Measurements from ENCODE around the gene HOXD4.

Gene HOXD4

DNA sequence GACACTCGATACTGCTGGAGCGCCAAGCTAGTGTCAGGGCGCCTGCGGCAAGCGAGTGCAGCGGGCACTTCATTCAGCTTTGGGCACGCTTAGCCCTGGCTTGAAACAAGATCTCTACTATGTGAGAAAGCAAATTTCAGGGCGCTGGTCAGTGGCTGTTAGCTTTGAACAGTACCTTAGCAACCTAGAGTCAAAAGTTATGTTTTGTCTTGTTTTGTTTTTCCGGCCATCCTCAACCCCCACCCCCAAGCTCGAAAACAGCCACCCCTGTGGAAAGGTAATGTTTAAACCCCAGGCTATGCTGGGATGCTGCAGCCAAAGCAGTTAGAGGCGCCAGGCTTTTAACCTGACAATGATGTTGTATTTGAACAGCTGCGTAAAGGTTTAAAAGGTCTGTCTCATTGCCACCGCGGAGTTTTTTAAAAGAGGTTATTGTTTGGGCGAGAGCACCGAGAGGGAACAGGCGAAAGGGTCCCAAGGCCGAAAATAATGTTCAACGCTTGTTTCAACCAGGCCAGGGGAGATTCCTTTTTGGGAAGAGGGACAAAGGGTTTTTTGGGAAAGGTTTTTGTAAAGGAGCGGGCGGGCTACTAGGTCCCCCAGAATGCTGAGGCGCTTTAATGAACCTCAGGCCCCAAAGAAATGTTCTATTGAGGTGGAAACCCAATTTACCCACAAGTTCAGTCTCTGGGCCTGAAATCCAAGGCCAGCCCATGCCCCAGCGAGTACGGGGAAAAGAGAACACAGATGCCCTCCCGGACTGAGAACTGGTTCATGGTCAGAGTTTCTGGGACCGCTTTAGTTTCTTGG, 37.0 kb upstream of the HOXD4 start:
- DNase-seq = no peak

DNA sequence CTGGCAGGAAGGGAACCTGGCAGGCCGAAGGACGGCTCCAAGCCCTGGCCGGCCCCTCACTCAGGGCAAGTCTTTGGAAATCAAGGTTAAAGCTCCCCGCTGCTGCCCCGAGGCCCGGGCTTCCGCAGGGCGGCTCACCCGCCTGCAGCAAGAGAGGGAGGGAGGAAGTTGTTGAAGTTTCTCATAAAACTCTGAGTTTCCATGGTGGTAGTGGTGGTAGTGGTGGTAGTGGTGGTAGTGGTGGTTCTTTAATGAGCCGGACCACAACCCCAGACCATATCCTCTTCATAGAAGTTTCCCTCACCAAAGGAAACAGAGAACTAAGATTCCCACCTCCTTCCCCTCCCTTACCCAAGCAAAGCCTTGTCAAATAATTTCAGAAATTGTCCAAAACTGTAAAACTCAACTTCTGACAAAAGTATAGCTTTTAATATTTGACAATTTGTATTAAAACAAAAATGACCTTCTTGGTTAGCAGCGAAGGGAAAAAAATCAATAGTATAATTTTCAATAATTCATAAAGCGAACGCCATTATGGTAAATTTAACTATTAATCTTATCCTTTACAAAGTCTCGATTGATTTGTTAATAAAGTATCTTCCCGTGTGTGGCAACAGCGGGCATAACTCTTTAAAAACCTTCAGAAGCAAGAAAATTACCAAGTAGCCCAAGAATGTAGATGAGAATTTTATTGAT, 36.3 kb upstream of the HOXD4 start:
- DNase-seq = no peak

DNA sequence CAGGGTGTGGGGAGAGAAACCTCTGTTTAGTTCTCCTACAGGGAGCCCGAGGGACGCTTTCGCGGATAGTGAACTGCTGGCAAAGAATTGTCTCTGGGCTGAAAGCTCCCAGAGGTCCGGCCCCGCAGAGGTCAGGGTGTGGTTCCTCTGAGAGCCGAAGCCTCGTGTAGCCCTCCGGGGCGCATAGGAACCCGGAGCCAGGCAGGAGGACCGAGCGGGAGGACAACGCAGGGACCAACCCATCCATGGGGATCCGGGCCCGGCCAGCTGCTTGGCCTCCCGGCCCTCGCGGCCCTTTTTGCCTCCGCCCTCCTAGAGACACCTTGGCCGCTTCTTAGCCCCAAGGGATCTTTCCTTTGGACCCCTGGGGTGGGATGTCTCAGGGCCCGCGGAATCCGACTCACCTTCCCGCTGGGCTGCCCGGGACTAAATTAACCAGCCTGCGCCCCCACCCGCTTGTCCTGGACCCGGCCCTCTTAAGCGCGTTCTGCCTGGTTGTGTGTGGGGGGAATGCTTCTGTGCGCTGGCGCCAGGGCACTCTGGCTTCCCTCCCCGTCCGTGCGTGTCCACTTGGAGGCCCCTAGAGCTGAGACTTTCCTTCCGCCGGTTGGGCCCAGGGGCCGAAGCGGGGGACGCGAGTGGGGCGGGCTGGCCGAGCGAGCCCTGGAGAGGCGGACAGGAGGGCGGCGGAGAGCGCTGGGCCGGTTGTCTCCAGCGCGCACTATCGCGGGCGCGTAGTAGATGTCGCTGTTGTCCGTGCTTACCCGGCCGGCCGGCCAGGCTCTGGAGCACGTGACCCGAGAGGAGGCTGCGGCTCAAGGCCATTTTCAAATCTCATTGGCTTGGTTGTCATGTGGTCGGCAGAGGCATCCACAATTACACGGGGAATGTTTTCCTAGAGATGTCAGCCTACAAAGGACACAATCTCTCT, 35.2 kb upstream of the HOXD4 start, which contains the start of gene HOXD10:
Gene HOXD10 (plus strand): TSS at position 896 of the 931 bp plus-strand sequence. CDS start 56 bp downstream, outside the sequence.
- no peak for DNase-seq

DNA sequence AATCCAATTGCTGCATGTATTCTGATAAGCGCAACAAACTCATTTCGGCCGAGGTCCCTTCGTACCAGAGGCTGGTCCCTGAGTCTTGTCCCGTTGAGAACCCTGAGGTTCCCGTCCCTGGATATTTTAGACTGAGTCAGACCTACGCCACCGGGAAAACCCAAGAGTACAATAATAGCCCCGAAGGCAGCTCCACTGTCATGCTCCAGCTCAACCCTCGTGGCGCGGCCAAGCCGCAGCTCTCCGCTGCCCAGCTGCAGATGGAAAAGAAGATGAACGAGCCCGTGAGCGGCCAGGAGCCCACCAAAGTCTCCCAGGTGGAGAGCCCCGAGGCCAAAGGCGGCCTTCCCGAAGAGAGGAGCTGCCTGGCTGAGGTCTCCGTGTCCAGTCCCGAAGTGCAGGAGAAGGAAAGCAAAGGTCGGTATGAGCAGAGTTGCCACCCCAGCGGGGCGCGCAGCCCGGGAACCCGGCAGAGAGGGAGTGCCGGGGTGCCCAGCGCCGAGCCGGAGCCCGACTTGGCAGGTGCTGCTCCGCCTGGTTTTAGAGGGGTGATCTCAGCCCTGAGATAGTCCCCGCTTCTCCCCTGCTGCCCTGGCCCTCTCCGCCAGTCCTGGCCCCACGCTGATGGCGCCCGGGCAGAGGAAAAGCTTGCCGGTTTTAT, 34.1 kb upstream of the HOXD4 start:
- no peak for DNase-seq

DNA sequence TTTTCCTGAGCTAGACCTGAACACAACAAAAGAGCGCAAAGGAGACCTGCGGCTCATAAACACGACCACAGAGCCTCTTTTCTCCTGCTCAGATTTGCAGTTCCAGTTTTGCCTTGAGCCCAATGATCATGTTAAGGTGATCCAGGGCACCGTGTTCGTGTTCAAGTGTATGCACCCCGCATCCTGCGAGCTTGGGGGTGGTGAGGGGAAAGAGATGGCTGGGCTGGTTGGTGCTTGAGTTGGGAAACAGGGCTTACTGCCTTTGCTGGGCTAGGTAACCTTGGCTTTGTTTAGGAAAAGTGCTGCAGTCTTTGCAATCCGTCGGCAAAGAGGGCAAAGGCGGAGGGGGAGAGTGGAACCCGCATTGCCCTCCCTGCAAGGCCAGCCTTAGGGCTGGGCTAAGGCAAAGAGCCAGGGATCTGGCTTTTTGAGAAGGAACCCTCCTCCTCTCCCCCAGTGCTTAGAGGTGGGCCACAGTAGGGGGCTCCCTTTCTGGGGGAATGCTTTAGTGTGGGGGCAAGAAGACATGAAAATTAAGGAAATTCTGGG, 33.5 kb upstream of the HOXD4 start:
- DNase-seq = no peak

DNA sequence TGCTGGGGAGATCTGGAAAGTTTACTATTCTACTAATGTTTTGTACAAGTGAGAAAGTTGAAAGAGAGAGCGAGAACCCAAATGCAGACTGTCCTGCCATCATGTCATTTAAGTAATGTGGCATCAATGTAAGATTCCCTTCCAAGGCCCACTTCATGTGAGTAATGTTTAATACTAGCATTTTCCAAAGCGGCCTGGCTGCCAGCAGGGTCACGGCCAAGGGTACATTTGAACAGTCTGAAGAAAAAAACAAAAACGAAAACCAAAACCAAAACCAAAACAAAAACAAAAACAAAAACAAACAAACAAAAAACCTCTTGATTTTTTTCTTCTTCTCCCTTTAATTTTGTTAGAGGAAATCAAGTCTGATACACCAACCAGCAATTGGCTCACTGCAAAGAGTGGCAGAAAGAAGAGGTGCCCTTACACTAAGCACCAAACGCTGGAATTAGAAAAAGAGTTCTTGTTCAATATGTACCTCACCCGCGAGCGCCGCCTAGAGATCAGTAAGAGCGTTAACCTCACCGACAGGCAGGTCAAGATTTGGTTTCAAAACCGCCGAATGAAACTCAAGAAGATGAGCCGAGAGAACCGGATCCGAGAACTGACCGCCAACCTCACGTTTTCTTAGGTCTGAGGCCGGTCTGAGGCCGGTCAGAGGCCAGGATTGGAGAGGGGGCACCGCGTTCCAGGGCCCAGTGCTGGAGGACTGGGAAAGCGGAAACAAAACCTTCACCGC, 32.6 kb upstream of the HOXD4 start:
- DNase-seq = no peak

DNA sequence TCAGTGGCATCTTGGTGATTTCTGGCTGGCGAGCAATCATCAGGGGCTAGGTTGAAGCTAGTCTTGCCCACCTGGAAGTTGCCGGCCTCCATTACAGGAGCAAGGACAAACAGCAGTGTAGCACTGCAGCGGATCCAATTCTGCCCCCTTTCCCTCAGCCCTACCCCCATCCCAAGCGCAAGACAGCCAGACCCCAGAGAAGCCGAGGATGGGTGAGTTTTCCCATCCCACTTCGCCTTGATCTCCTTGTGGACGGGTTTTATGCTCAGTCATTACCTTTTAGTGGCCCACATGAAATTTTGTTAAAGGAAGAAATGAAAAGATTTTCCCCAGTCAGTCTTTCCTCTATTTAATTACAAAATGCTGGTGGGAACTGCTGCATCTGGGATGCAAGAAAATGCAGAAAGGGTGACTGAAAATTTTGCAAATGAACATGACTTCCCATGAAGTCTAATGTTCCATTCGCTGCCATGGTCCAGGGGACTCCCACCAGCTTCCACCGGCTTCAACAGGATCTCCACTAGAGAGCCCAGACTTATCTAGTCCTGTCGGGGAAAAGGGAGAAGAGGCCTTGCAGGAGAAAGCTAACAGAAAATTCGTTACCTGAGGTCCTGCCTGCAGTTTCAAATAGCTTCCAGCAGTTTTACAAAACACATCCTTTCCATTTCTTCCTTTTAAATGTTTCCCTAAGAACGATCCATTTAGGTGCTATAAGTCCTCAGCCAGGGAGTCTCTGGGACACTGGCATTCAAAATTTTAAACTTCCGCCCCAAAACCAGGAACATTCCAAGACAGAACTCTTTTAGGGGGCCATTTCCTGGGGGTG, 30.8 kb upstream of the HOXD4 start:
- no peak for DNase-seq

DNA sequence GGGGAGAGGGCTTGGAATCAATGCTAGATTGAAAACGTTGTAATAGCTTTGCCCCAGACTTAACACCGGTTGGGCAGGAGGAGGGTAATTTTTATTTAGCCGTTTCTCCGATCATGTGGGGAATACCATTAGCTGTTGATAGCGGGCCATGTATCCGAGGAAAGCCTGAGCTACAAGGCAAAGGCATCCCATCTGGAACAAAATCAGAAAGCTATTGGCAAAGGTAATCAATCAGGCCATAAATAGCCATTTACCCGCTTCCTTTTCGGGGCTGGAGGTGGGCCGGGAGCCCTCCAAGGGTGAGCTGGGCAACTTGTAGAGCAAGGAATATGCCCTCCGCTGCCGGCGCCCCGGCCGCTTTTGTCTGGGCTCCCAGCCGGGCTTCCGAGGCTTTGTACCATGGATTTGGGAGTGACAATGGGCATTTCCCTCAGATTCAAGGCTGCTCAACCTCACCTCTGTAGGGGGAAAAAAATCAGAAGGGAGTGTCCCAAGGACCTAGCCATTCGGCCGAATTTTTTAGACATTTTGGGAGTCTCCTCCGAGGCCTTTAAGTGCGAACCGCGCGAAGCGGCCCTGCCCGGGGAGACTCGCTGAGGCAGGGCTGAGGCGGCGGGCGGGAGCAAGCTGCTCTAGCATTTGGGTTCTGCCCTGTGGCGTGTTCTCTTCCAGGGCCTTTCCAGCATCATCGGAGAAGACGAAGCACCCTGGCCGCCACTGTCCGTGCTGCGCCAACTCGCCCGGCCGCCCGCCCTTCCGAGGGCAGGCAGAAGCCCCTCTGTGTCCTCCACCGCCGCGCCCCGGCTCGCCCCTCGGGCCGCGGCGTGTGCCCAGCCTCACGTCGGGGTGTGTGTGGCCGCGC, 29.9 kb upstream of the HOXD4 start:
- DNase-seq = no peak

DNA sequence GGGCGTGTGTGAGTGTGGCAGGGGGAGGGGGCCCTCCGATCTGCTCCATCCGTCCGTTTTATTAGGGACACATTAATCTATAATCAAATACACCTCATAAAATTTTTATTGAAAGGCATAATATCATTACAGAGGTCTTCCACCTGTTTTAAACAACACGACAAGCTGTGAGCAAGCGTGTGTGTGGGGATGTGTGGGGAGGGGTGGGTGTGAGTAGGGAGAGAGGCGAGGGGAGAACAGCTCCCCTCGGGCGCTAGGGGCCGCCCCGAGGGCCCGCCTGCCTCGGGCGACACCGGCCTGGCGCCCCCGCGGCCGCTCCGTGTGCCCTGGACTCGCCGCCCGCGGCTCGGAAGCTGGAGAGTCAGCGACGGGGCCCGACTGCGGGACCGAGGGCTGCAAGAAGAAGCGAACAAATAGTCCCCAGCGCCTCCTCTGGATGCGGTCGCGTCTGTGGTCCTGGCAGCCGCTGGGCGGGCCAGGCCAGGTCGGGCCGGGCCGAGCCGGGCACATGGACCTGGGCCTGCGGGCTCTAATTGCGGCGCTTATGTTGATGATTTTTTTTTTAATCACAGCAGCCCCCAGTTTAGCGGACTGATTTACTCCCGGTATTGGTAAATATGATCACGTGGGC, 29.2 kb upstream of the HOXD4 start:
- DNase-seq = no peak

DNA sequence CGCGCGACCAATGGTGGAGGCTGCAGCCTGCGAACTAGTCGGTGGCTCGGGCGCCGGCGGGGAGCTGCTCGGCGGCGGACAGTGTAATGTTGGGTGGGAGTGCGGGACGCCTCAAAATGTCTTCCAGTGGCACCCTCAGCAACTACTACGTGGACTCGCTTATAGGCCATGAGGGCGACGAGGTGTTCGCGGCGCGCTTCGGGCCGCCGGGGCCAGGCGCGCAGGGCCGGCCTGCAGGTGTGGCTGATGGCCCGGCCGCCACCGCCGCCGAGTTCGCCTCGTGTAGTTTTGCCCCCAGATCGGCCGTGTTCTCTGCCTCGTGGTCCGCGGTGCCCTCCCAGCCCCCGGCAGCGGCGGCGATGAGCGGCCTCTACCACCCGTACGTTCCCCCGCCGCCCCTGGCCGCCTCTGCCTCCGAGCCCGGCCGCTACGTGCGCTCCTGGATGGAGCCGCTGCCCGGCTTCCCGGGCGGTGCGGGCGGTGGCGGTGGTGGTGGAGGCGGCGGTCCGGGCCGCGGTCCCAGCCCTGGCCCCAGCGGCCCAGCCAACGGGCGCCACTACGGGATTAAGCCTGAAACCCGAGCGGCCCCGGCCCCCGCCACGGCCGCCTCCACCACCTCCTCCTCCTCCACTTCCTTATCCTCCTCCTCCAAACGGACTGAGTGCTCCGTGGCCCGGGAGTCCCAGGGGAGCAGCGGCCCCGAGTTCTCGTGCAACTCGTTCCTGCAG, 28.5 kb upstream of the HOXD4 start, which contains the start of gene HOXD9:
Gene HOXD9 (plus strand): TSS at position 37 of the 728 bp plus-strand sequence. CDS start 50 bp downstream, at position 87.
- DNase-seq = no peak

DNA sequence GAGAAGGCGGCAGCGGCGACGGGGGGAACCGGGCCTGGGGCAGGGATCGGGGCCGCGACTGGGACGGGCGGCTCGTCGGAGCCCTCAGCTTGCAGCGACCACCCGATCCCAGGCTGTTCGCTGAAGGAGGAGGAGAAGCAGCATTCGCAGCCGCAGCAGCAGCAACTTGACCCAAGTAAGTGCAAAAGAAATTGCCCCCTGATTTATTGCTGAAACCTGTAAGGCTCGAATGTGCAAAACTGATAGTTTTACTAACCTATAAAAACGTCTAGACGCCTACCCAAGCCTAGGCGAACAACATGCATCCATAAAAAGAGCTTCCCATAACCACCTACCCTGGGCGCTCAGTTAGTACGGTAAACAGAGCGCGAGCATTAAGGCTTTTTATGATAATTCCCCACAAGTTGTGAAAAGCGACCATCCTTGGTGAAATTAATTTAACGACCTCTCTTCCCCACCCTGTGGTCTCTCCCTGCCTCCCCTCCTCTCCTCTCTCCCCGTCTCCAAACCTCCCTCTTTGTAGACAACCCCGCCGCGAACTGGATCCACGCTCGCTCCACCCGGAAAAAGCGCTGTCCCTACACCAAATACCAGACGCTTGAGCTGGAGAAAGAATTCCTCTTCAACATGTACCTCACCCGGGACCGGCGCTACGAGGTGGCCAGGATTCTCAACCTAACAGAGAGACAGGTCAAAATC, 27.8 kb upstream of the HOXD4 start:
- no peak for DNase-seq

DNA sequence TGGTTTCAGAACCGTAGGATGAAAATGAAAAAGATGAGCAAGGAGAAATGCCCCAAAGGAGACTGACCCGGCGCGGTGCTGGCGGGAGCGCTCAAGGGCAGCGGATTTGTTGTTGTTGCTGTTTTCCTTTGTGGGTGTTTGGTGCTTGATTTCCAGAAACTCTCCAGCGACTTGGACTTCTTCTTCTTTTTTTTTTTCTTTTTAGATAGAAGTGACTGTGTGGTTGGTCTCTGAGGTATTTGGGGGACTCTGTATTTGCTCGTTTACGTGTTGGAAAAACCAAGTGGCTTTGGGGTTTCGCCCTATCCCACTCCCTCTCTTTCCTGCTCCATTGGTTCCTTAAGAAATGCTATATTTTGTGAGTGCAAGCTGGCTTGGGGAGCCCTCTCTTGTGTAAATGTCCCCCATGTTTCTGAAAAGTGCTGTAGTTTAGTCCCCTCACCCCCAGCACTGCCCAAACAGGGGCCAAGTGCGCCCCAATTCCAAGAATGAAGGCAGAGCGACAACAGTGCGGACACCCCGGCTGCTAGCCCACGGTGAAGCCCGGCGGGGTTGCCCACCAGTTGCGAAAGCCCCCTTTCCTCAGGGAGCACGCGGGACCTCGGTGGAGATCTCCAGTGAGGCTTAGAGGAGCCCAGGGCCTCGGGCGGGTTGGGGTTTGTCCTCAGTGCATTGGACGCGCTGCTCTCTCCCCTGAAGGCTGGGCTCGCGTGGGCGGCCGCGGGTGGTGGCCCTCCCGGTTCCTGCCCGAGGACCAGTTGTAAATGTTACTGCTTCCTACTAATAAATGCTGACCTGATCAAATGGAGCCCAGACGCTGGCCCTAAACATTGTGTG, 27.0 kb upstream of the HOXD4 start:
- no peak for DNase-seq

DNA sequence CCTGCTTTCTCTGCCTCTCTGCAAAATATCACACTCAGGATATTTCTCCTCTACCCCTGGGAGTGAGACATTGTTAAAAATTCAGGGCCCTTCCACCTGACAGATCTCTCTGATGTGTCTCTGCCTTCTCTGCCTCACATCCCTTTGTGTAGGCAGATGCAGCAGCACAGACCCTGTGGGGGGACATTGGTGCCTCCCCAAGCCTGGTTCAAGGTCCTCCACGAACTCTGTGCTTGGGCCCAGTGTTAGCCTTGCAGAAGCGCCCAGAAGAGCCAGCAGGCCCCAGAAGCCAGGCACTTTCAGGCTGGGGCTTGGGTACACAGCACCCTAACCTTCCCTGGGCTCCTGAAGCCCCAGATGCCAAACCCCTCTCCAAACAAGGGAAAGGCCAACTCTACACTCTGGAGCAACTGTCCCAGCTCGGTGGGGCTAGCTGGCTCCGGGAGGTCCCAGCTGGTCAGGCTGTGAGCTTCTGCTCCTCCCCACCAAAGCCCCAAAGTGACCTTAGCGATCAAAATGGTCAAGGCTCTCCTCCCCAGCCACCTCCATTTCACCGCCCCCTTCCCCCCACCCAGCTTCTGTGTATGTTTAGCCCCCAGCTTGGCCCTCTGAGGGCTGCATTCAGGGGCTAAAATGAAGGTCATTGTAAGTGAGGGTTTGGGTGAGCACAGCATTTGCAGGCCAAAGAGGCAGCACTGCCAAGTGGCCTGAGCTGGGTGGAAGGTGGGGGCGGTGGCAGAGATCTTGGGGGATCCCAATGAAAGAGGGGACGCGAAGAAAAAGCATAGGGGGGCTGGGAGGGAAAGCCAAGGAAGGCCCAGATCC, 26.2 kb upstream of the HOXD4 start:
- DNase-seq = no peak

DNA sequence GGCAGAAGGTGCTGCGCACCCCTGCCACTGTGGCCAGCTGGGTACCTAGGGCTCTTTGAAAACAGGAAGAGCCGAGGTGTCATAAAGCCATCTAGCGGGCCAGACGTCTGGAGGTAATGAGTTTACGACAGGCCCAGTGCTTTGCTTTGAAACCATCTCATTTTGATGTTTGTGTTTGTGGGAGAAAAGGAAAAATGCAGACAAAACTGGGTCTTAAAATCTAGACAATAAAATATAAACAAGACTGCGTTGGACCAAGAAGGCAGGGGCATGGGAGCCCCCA, 25.6 kb upstream of the HOXD4 start:
- no peak for DNase-seq

Data from anterior cingulate cortex (tissue), 58 donors.